ENCODE data around the gene TADA2A. TPM values are rescaled to one million over a fixed set of nuclear protein-coding genes. Genes with fewer than 3 reads are reported as not detected.

The TADA2A gene
- total and polyA plus RNA-seq, 2 experiments from 2014 or later, result 8.4 to 18.3 TPM

GRCh38 chr17:37520174-37520573, 113.5 kb downstream of the TADA2A start:
- H3K9me3 ChIP-seq (ENCODE audit: low read depth), result no peaks in the 10 kb centered on the region
- no peaks in the 10 kb centered on the region for H3K27me3 ChIP-seq
- DNase-seq (ENCODE audit: low spot score), result no peak
- H3K4me2 ChIP-seq, result no peak overlapping the region
- no peak overlapping the region for H2AFZ ChIP-seq
- H3K9me2 ChIP-seq (replicated peaks; ENCODE audit: insufficient read depth), result no peaks in the 10 kb centered on the region
- H3K79me2 ChIP-seq, result no peaks in the 10 kb centered on the region
- H4K20me1 ChIP-seq (ENCODE audit: insufficient read depth, poor library complexity, severe bottlenecking), result no peaks in the 10 kb centered on the region
- WGBS (ENCODE audit: low lambda C conversion rate, missing lambda C conversion rate), result 77% methylated on average over 8 of the region's 8 CpGs
- TF ChIP-seq EZH2 (IDR thresholded peaks at IDR 0.05; ENCODE audit: borderline replicate concordance), result no peak
- no peak for TF ChIP-seq EZH2phosphoT487 (IDR thresholded peaks at IDR 0.05; ENCODE audit: low read depth, severe bottlenecking, unreplicated experiment)
- TF ChIP-seq CTCF (IDR thresholded peaks at IDR 0.05; ENCODE audit: poor library complexity), result no peak
- H3K4me3 ChIP-seq, result no peak overlapping the region
- no peak overlapping the region for H3K27ac ChIP-seq
- no peaks in the 10 kb centered on the region for H3K4me1 ChIP-seq (ENCODE audit: insufficient read depth)
- H3K36me3 ChIP-seq (replicated peaks; ENCODE audit: insufficient read depth, low read depth), result no peaks in the 10 kb centered on the region

- Histone ChIP-seq H3K4me1 (ENCODE audit: insufficient read depth) (no peaks in the 10 kb centered on the region), H3K36me3 (replicated peaks; ENCODE audit: insufficient read depth, low read depth) (no peaks in the 10 kb centered on the region), H3K27me3 (no peaks in the 10 kb centered on the region), H3K4me2 (no peak overlapping the region), H3K4me3 (no peak overlapping the region), H3K79me2 (no peaks in the 10 kb centered on the region), H3K9me2 (replicated peaks; ENCODE audit: insufficient read depth) (no peaks in the 10 kb centered on the region), H4K20me1 (ENCODE audit: insufficient read depth, poor library complexity, severe bottlenecking) (no peaks in the 10 kb centered on the region), H3K9me3 (ENCODE audit: low read depth) (no peaks in the 10 kb centered on the region), H2AFZ (no peak overlapping the region), H3K27ac (no peak overlapping the region)
- no peak for DNase-seq (ENCODE audit: low spot score)
- 96% methylated on average over 5 of the region's 5 CpGs for WGBS (ENCODE audit: low lambda C conversion rate, missing lambda C conversion rate)
- no peak for TF ChIP-seq EZH2phosphoT487 (IDR thresholded peaks at IDR 0.05; ENCODE audit: low read depth, severe bottlenecking, unreplicated experiment)
- no peak for TF ChIP-seq EZH2 (IDR thresholded peaks at IDR 0.05; ENCODE audit: borderline replicate concordance)
- no peak for TF ChIP-seq CTCF (IDR thresholded peaks at IDR 0.05; ENCODE audit: poor library complexity)
These were observed 115.1 kb downstream of the TADA2A start for GRCh38 chr17:37521821-37522220.

GRCh38 chr17:37523715-37524219, 117.1 kb downstream of the TADA2A start:
- no peak overlapping the region for H3K4me3 ChIP-seq
- H2AFZ ChIP-seq, result no peak overlapping the region
- no peaks in the 10 kb centered on the region for H4K20me1 ChIP-seq (ENCODE audit: insufficient read depth, poor library complexity, severe bottlenecking)
- H3K9me3 ChIP-seq (ENCODE audit: low read depth), result no peaks in the 10 kb centered on the region
- H3K9me2 ChIP-seq (replicated peaks; ENCODE audit: insufficient read depth), result no peaks in the 10 kb centered on the region
- H3K4me2 ChIP-seq, result no peak overlapping the region
- no peak for TF ChIP-seq EZH2 (IDR thresholded peaks at IDR 0.05; ENCODE audit: borderline replicate concordance)
- TF ChIP-seq CTCF (IDR thresholded peaks at IDR 0.05; ENCODE audit: poor library complexity), result no peak
- no peak for TF ChIP-seq EZH2phosphoT487 (IDR thresholded peaks at IDR 0.05; ENCODE audit: low read depth, severe bottlenecking, unreplicated experiment)
- no peaks in the 10 kb centered on the region for H3K36me3 ChIP-seq (replicated peaks; ENCODE audit: insufficient read depth, low read depth)
- H3K27ac ChIP-seq, result no peak overlapping the region
- WGBS (ENCODE audit: low lambda C conversion rate, missing lambda C conversion rate), result 94% methylated on average over 8 of the region's 8 CpGs
- no peaks in the 10 kb centered on the region for H3K79me2 ChIP-seq
- no peaks in the 10 kb centered on the region for H3K27me3 ChIP-seq
- DNase-seq (ENCODE audit: low spot score), result no peak
- H3K4me1 ChIP-seq (ENCODE audit: insufficient read depth), result no peaks in the 10 kb centered on the region
